HG03432 (cell line): ENCODE measurements around the gene ANKRD10.
A peak's percentile ranks its signal among the peaks of the same experiment; 100 is the strongest.
"Not testable (repeated sequence)": the region's sequence is repeated elsewhere in the genome, so short reads cannot be mapped to it uniquely, and the experiment has no call there.

Experiments
- ATAC-seq: cut with Tn5 transposase; IDR thresholded peaks from one replicate; pipeline ENCODE4 v1.9.1; 2021; ENCODE audit warnings: mild to moderate bottlenecking, moderate library complexity; ENCODE audit not compliant: unreplicated experiment

The ANKRD10 gene

GRCh38 chr13:110915057-110915873, at the start of gene ANKRD10:
TSS of gene ANKRD10 (minus strand) at chr13:110915069. CDS start at chr13:110914934, 135 bp downstream.
- ATAC-seq: peak; percentile 82

- ATAC-seq: no peak
These were observed 49.6 kb upstream of the ANKRD10 start for GRCh38 chr13:110964229-110965037.

- ATAC-seq: no peak
These were observed 48.7 kb upstream of the ANKRD10 start for GRCh38 chr13:110963554-110963970.

GRCh38 chr13:110961959-110962358, 47.1 kb upstream of the ANKRD10 start:
- no peak for ATAC-seq

- no peak for ATAC-seq
These were observed 45.3 kb upstream of the ANKRD10 start for GRCh38 chr13:110960204-110960603.

GRCh38 chr13:110957931-110958330, 43.1 kb upstream of the ANKRD10 start:
- ATAC-seq: no peak

GRCh38 chr13:110957181-110957884, 42.5 kb upstream of the ANKRD10 start:
- ATAC-seq: no peak

GRCh38 chr13:110956216-110956615, 41.3 kb upstream of the ANKRD10 start:
- ATAC-seq: not testable (repeated sequence)

- not testable (repeated sequence) for ATAC-seq
These were observed 40.7 kb upstream of the ANKRD10 start for GRCh38 chr13:110955608-110956007.

GRCh38 chr13:110955072-110955503, 40.2 kb upstream of the ANKRD10 start:
- peak; percentile 68 for ATAC-seq

GRCh38 chr13:110954533-110954920, 39.7 kb upstream of the ANKRD10 start:
- not testable (repeated sequence) for ATAC-seq

- ATAC-seq: no peak
These were observed 39.1 kb upstream of the ANKRD10 start for GRCh38 chr13:110953833-110954532.

- no peak for ATAC-seq
These were observed 38.5 kb upstream of the ANKRD10 start for GRCh38 chr13:110953416-110953815.

- ATAC-seq: peak; percentile 72
These were observed 37.3 kb upstream of the ANKRD10 start for GRCh38 chr13:110952135-110952534.

GRCh38 chr13:110950819-110951570, 36.1 kb upstream of the ANKRD10 start:
- no peak for ATAC-seq

- ATAC-seq: no peak
These were observed 35.5 kb upstream of the ANKRD10 start for GRCh38 chr13:110950356-110950755.

GRCh38 chr13:110949628-110950027, 34.8 kb upstream of the ANKRD10 start:
- no peak for ATAC-seq

- no peak for ATAC-seq
These were observed 34.2 kb upstream of the ANKRD10 start for GRCh38 chr13:110949116-110949515.

GRCh38 chr13:110947338-110947737, 32.5 kb upstream of the ANKRD10 start:
- ATAC-seq: not testable (repeated sequence)
